Ovary (tissue), 9 donors: ENCODE data around the gene ADGRV1. TPM values are rescaled to one million over a fixed set of nuclear protein-coding genes. Genes with fewer than 3 reads are reported as not detected.

Experiments
- DNase-seq, 5 donors: peaks; one replicate each; pipeline ENCODE4 v3.0.0-alpha.2; 2019 to 2020
- H3K27ac ChIP-seq, 2 donors: fragments of 200-600 bp; one replicate each; pipeline versions ENCODE4 v1.5.1 to v1.8.0; 2019 to 2022
- H3K27me3 ChIP-seq: fragments of 200-600 bp; one replicate; pipeline ENCODE4 v1.8.0; 2022
- H3K36me3 ChIP-seq: fragments of 200-600 bp; sonication (generic); one replicate; pipeline ENCODE4 v1.5.1; 2019
- H3K4me1 ChIP-seq: one replicate; pipeline ENCODE4 v1.8.1; 2013; ENCODE audit warnings: mild to moderate bottlenecking, moderate library complexity; ENCODE audit not compliant: insufficient read depth
- H3K4me3 ChIP-seq: fragments of 200-600 bp; sonication (generic); one replicate; pipeline ENCODE4 v1.5.1; 2017
- H3K9me3 ChIP-seq, 2 donors: fragments of 200-600 bp in 1 of 2; sonication (generic) in 1 of 2; one replicate each; pipeline versions ENCODE4 v1.5.1 to v1.8.1; 2013 to 2019; ENCODE audit warnings: mild to moderate bottlenecking in 1 of 2, moderate library complexity in 1 of 2
- EP300 ChIP-seq: sonication (generic); formaldehyde crosslinking; IDR thresholded peaks from one replicate; pipeline ENCODE4 v1.6.1; 2017; ENCODE audit warnings: antibody characterized with exemption
- POLR2A ChIP-seq: fragments of 450-650 bp; IDR thresholded peaks from one replicate; pipeline ENCODE4 v1.6.1; 2017; ENCODE audit warnings: antibody characterized with exemption, mild to moderate bottlenecking, moderate library complexity
- WGBS, 3 donors: extraction: QIAGEN DNeasy Blood & Tissue Kit in 1 of 3; methylation state at CpG; one replicate each; pipeline versions ENCODE4 v1.1.5 to v1.1.7; 2013 to 2017; 5-methylcytosine and 5-hydroxymethylcytosine counted together
- intact Hi-C, 4 donors: fragments of 100-400 bp; cut with DNase I; formaldehyde crosslinking; loops; one replicate each; pipeline versions ENCODE4 v1.11.0 to v1.15.1; 2022 to 2023
- polyA plus RNA-seq, 2 donors: library from polyadenylated mRNA; stranded (reverse); fragments of 200-250 nt in 1 of 2; fragments of 350-450 nt in 1 of 2; fragmentation: Illumina TruSeq in 1 of 2; extraction: RNeasy Lipid Tissue Mini Kit (QIAGEN cat#74804) in 1 of 2; gene quantifications; one replicate each; pipeline ENCODE4 v1.2.3, GENCODE V29; 2013 to 2014
- total RNA-seq, 7 donors: library from RNA; depleted of rRNA in 2 of 7; stranded (reverse); fragments of >200 nt in 2 of 7; fragmentation: NEBNext Ultra II Directional in 3 of 7; extraction: Animal tissue kit (Norgen Biotek cat#: 25700) in 3 of 7; gene quantifications; one replicate each; pipeline versions ENCODE4 v1.1.0 to v1.2.4, GENCODE V29; 2016 to 2023
- TF ChIP-seq, protein P1 (sequence below), 3 donors: fragments of 450-650 bp in 2 of 3; fragments of 200-600 bp in 1 of 3; IDR thresholded peaks; one replicate each; pipeline versions ENCODE4 v1.5.1 to v1.8.0; 2016 to 2022; ENCODE audit warnings: antibody characterized with exemption in 3 of 3, mild to moderate bottlenecking in 1 of 3
- donor health status: DM: no; HTN: no; CAD: no; lungs with moderate emphysema.
- donor health status: DM: no; HTN: no; CAD: no.
- donor health status: Bipolar disorder and iron deficiency.
- donor health status: DM: yes; HTN: yes; CAD: no.
- donor health status: DM: no; HTN: no; CAD: no.
- donor health status: DM: yes; HTN: yes; CAD: no.

Gene ADGRV1
- total and polyA plus RNA-seq, 9 donors: 0.21 to 2.7 (median 1.1) TPM

- Histone ChIP-seq H3K36me3 (no peaks in the 10 kb centered on the region), H3K27ac (no peak overlapping the region), H3K4me1 (peaks cover 4% of the 10 kb centered on the region), H3K27me3 (no peaks in the 10 kb centered on the region), H3K4me3 (no peak overlapping the region), H3K9me3 (no peaks in the 10 kb centered on the region)
- TF ChIP-seq POLR2A: no peak
- TF ChIP-seq, protein P1, sequence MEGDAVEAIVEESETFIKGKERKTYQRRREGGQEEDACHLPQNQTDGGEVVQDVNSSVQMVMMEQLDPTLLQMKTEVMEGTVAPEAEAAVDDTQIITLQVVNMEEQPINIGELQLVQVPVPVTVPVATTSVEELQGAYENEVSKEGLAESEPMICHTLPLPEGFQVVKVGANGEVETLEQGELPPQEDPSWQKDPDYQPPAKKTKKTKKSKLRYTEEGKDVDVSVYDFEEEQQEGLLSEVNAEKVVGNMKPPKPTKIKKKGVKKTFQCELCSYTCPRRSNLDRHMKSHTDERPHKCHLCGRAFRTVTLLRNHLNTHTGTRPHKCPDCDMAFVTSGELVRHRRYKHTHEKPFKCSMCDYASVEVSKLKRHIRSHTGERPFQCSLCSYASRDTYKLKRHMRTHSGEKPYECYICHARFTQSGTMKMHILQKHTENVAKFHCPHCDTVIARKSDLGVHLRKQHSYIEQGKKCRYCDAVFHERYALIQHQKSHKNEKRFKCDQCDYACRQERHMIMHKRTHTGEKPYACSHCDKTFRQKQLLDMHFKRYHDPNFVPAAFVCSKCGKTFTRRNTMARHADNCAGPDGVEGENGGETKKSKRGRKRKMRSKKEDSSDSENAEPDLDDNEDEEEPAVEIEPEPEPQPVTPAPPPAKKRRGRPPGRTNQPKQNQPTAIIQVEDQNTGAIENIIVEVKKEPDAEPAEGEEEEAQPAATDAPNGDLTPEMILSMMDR (IDR thresholded peaks at IDR 0.05): no peak
- no peak for TF ChIP-seq EP300
- no peak for DNase-seq
- intact Hi-C loops: loop anchor here in 2 of 4 donors (10.0 kb wide), 2 partner anchors 158 to 228 kb away; no protein-coding TSS in a partner anchor
- WGBS, 3 donors: 64 to 75% (median 64%) methylated on average over 8 of the region's 8 CpGs
Observed at GRCh38 chr5:91092859-91093783, 534.5 kb downstream of the ADGRV1 start.

DNA sequence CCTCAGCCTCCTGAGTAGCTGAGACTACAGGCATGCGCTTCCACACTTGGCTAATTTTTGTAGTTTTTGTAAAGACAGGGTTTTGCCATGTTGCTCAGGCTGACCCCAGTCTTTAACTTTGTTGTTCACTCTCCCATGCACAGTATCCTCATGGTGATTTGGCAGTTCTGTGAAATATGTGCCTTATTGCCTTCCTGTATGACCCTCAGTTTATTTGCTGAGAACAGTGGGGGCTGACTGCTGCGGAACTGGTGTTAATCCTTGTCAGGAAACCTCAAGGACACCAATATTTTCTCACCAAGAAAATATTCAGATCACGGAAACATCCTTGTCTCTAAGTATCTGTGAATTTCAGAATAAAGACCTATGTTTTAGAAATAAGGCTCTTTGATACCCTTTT, 536.7 kb downstream of the ADGRV1 start:
- 38 to 51% (median 46%) methylated on average over 3 of the region's 3 CpGs for WGBS, 3 donors

DNA sequence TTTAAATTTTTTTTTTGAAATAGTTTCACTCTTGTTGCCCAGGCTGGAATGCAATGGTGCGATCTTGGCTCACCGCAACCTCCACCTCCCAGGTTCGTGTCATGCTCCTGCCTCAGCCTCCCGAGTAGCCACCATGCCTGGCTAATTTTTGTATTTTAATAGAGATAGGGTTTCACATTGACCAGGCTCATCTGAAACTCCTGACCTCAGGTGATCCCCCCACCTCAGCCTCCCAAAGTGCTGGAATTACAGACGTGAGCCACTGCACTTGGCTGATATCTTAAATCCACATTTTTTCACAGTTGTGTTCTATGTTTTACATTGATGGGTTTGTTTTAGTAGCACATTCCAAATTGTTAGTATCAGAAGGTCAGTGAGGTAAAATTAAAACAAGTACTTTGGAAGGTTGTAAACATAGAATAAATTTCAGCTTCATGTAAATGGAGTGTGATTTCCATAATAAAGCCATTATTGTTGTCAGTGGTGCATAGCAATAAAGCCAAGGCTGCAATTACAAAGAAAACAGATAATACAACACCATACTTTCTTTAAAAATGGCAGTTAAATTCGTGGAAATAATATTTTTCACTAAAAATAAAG, 537.3 kb downstream of the ADGRV1 start:
- Histone ChIP-seq H3K27ac (no peak overlapping the region), H3K4me1 (peaks cover 4% of the 10 kb centered on the region), H3K9me3 (no peaks in the 10 kb centered on the region), H3K36me3 (no peaks in the 10 kb centered on the region), H3K4me3 (no peak overlapping the region), H3K27me3 (no peaks in the 10 kb centered on the region)
- 47 to 60% (median 53%) methylated on average over 6 of the region's 6 CpGs for WGBS, 3 donors
- intact Hi-C loops: loop anchor here in 2 of 4 donors (5.0 to 10.0 kb wide), 3 partner anchors 161 to 231 kb away; no protein-coding TSS in a partner anchor
- TF ChIP-seq EP300 (no peak), POLR2A (no peak)
- TF ChIP-seq, protein P1 (IDR thresholded peaks at IDR 0.05): no peak
- DNase-seq: no peak

More for the DNA sequence above, 536.7 kb downstream of the ADGRV1 start:
- Histone ChIP-seq H3K27ac (no peak overlapping the region), H3K4me1 (peaks cover 4% of the 10 kb centered on the region), H3K27me3 (no peaks in the 10 kb centered on the region), H3K36me3 (no peaks in the 10 kb centered on the region), H3K9me3 (no peaks in the 10 kb centered on the region), H3K4me3 (no peak overlapping the region)
- intact Hi-C loops: loop anchor here in 2 of 4 donors (5.0 to 10.0 kb wide), 3 partner anchors 161 to 231 kb away; no protein-coding TSS in a partner anchor
- no peak for DNase-seq
- TF ChIP-seq POLR2A (no peak), EP300 (no peak)
- TF ChIP-seq, protein P1 (IDR thresholded peaks at IDR 0.05): no peak

GRCh38 chr5:91098541-91098940, 539.9 kb downstream of the ADGRV1 start:
- H3K36me3 ChIP-seq: no peaks in the 10 kb centered on the region
- H3K27me3 ChIP-seq: no peaks in the 10 kb centered on the region
- H3K4me1 ChIP-seq: peaks cover 4% of the 10 kb centered on the region
- H3K27ac ChIP-seq: no peak overlapping the region
- WGBS, 3 donors: 54 to 65% (median 60%) methylated on average over 3 of the region's 3 CpGs
- intact Hi-C loops: loop anchor here in 2 of 4 donors (5.0 to 10.0 kb wide), 3 partner anchors 164 to 234 kb away; no protein-coding TSS in a partner anchor
- TF ChIP-seq, protein P1 (IDR thresholded peaks at IDR 0.05): no peak
- TF ChIP-seq POLR2A (no peak), EP300 (no peak)
- no peaks in the 10 kb centered on the region for H3K9me3 ChIP-seq
- H3K4me3 ChIP-seq: no peak overlapping the region
- no peak for DNase-seq
